ENCODE data around the gene RIN3. TPM values are rescaled to one million over a fixed set of nuclear protein-coding genes. Genes with fewer than 3 reads are reported as not detected.

RIN3 gene
- total RNA-seq, 1 donor from 2014 or later, result 12.7 TPM

DNA sequence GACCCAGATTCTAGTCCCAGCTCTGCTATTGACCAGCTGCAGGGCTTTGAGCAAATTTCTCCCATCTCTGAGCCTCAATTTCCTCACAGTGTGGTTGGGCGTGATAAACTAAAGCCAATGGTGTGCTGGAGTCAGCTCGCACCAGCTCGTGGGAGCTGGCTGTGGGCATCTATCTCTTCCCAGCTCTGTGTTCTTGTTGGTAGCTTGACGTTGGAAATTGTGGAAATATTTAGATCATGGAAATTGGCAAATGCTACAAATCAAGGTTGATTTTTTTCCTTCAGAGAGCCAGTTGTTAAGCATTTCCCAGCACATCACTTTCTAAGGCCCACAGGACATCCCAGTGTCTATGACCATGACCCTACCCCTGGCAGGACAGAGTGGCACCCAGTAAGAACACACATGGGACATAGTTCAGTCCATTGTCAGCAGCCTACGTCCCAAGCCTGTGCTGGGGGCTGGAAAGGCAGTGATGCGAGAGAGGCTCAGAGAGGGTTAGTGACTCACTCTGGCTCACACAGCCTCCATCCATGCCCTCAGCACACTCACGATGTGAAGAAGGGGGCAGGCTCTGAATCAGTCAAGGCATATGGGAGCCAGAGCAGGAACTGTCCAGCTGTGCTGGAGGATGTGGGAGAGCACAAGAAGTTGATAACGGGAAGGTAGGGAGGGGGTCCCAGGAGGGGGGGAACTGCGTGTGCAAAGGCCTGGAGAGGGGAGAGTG, 157.2 kb downstream of the RIN3 start:
- no peaks in the 10 kb centered on the region for H3K9me3 Mint-ChIP-seq
- H3K27ac Mint-ChIP-seq (ENCODE audit: unreplicated experiment), result no peak overlapping the region
- no peak overlapping the region for H3K4me3 Mint-ChIP-seq
- H3K36me3 Mint-ChIP-seq (ENCODE audit: low read depth), result no peaks in the 10 kb centered on the region
- H3K27me3 Mint-ChIP-seq (ENCODE audit: low read depth), result no peaks in the 10 kb centered on the region
- no peak for TF ChIP-seq CTCF (conservative IDR thresholded peaks at IDR 0.05)
- H3K4me1 Mint-ChIP-seq, result no peaks in the 10 kb centered on the region
- no peak for DNase-seq (ENCODE audit: low read depth, low spot score)

DNA sequence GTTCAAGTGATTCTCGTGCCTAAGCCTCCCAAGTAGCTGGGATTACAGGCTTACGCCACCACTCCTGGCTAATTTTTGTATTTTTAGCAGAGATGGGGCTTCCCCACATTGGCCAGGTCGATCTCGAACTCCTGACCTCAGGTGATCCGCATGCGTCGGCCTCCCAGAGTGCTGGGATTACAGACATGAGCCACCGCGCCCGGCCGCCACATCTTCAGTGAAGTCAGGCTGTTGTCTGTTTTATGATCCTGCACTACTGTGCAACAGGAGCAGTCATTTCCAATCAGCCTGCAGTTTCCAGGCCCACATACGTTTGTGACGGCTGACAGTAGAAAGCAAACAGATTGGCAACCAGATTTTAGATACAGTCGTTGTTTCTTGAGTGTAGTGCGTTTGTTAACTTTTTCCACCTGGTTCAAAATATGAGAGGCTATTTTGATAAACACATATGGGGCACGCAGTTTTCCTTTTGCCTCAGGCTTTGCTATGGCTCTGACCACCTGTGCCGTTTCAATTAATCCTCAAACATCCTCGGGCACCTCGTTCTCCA, 160.1 kb downstream of the RIN3 start:
- no peak for DNase-seq (ENCODE audit: low read depth, low spot score)
- TF ChIP-seq CTCF (conservative IDR thresholded peaks at IDR 0.05), result no peak
- Mint-ChIP-seq H3K9me3 (no peaks in the 10 kb centered on the region), H3K36me3 (ENCODE audit: low read depth) (no peaks in the 10 kb centered on the region), H3K4me3 (no peak overlapping the region), H3K27ac (ENCODE audit: unreplicated experiment) (no peak overlapping the region), H3K4me1 (peaks cover 11% of the 10 kb centered on the region), H3K27me3 (ENCODE audit: low read depth) (no peaks in the 10 kb centered on the region)

- Mint-ChIP-seq H3K27ac (ENCODE audit: unreplicated experiment) (no peak overlapping the region), H3K27me3 (ENCODE audit: low read depth) (no peaks in the 10 kb centered on the region)
Measured at GRCh38 chr14:92675421-92675820, 161.8 kb downstream of the RIN3 start.

GRCh38 chr14:92675976-92676375, 162.4 kb downstream of the RIN3 start:
- Mint-ChIP-seq H3K27me3 (ENCODE audit: low read depth) (no peaks in the 10 kb centered on the region), H3K27ac (ENCODE audit: unreplicated experiment) (peak overlapping the region; percentile 58), H3K4me3 (no peak overlapping the region), H3K36me3 (ENCODE audit: low read depth) (no peaks in the 10 kb centered on the region), H3K4me1 (peaks cover 11% of the 10 kb centered on the region), H3K9me3 (no peaks in the 10 kb centered on the region)
- no peak for DNase-seq (ENCODE audit: low read depth, low spot score)
- no peak for TF ChIP-seq CTCF (conservative IDR thresholded peaks at IDR 0.05)

More at GRCh38 chr14:92675421-92675820, 161.8 kb downstream of the RIN3 start:
- no peaks in the 10 kb centered on the region for H3K9me3 Mint-ChIP-seq
- no peak overlapping the region for H3K4me3 Mint-ChIP-seq
- no peaks in the 10 kb centered on the region for H3K36me3 Mint-ChIP-seq (ENCODE audit: low read depth)
- H3K4me1 Mint-ChIP-seq, result peaks cover 11% of the 10 kb centered on the region
- no peak for DNase-seq (ENCODE audit: low read depth, low spot score)
- TF ChIP-seq CTCF (conservative IDR thresholded peaks at IDR 0.05), result no peak

DNA sequence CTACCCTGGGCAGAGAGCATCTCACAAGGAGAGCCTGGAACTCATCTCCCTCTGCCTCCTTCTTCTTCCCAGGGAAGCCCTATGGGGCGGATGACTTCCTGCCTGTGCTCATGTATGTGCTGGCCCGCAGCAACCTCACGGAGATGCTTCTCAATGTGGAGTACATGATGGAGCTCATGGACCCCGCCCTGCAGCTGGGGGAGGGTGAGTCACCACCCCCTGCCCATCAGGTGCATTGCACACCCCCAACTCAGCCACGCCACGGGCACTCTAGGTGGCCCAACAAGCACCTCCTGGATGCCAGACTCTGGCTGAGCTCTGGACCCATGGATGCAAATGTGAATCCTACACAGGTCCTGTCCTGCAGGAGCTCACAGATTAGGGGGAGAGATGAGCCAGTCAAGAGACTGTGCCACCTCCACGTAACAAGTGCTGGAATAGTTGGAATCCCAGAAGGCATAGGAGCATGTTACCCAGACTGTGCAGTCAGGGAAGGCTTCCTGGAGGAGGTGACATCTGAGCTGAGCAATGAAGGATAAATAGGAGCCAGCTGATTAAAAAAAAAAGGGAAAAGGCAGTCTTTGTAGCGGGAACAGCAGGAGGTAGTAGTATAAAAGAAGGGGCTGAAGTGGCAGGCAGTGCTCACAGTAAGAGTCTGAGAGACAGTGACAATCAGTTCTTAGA, 163.0 kb downstream of the RIN3 start:
- TF ChIP-seq CTCF (conservative IDR thresholded peaks at IDR 0.05), result no peak
- peaks cover 11% of the 10 kb centered on the region for H3K4me1 Mint-ChIP-seq
- no peak overlapping the region for H3K4me3 Mint-ChIP-seq

More for the DNA sequence above, 163.0 kb downstream of the RIN3 start:
- Mint-ChIP-seq H3K9me3 (no peaks in the 10 kb centered on the region), H3K27ac (ENCODE audit: unreplicated experiment) (peak overlapping the region; percentile 27), H3K27me3 (ENCODE audit: low read depth) (no peaks in the 10 kb centered on the region), H3K36me3 (ENCODE audit: low read depth) (no peaks in the 10 kb centered on the region)
- no peak for DNase-seq (ENCODE audit: low read depth, low spot score)

Measured in neural crest cell (in vitro differentiated cells).